Measurements from ENCODE around the gene HS6ST3.

The HS6ST3 gene

DNA sequence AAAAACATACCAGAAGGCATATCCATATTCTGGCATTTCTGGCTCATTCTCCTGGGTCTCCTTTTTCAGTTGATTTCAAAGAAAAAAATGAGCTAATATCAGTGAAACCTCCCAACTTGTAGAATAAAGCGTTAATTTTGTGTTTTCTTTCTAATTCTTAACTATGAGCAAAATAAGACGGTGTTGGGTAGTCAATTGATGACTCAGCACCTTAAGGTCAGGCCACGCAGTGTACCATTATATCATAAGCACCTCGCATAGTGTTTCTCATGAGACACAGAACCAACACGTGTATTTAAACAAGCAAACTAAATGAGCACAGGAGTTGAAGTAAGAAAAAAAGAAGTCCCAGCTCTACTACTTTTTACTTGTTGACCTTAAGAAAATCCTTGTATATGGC, 729.5 kb downstream of the HS6ST3 start:
- DNase-seq (ENCODE audit: low read depth in 2 of 2, low spot score in 1 of 2) = no peak

DNA sequence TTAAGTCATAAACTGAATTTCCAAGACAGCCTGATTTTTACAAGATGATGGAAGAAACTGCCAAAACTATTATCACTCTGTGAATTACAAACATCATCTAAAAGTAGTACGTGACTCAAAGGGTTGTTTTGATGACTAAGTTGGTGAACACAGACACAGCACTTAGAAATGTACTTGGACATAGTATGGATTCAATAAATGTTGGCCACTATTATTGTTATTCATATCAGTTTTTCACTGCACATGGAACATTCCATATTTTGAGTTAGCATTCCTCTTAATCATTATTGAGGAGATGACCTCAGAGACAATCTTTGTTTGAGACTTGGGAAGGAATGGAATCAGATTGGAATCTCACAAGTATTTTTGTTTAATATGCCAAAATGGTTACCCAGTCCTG, 731.5 kb downstream of the HS6ST3 start:
- DNase-seq (ENCODE audit: low read depth in 2 of 2, low spot score in 1 of 2) = no peak

DNA sequence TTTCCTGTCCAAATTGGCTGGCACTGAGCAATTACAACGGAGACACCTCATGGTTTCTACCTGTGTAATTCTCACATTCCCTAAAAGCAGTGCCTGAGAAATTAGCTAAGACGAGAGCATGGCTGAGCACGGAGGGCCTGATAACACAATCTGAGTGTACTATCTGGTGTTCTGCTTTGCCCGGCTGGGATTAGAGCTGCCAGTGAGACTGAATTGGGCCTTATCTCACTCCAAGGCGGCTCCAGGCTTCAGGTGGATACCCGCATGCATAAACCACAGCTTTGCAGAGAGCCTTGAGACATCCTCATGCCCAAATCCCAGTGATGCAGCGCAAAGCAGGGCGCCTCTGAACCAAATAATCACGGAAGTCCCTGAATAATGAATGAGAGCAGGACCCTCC, 732.1 kb downstream of the HS6ST3 start:
- DNase-seq (ENCODE audit: low read depth in 2 of 2, low spot score in 1 of 2) = no peak

DNA sequence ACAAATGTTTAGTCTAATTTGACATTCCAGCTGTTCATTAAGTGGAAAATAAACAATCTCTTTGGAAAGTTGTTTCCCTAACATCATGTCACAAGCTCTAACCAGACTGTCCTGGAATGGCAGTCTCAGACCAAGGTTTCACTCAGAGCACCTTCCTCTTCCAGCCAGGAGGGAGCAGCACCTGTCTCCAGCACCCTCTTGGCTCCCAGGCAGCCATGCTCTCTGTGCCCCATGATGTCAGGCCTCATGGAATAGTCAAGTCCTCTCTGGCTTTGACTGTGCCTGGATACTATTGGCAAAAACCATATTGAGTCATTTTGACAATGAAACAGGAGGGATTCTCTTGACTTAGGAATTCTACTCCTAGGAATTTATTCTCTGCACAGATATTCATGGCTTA, 733.0 kb downstream of the HS6ST3 start:
- no peak for DNase-seq (ENCODE audit: low read depth in 2 of 2, low spot score in 1 of 2)

- DNase-seq (ENCODE audit: low read depth in 2 of 2, low spot score in 1 of 2) = no peak
These were observed 734.2 kb downstream of the HS6ST3 start for GRCh38 chr13:96824140-96824539.

- no peak for DNase-seq (ENCODE audit: low read depth in 2 of 2, low spot score in 1 of 2)
These were observed 735.7 kb downstream of the HS6ST3 start for GRCh38 chr13:96825653-96826052.

GRCh38 chr13:96834626-96835025, 744.7 kb downstream of the HS6ST3 start:
- DNase-seq (ENCODE audit: low read depth in 2 of 2, low spot score in 1 of 2) = no peak

- no peak for DNase-seq (ENCODE audit: low read depth in 2 of 2, low spot score in 1 of 2)
These were observed 745.6 kb downstream of the HS6ST3 start for GRCh38 chr13:96835546-96835945.

DNA sequence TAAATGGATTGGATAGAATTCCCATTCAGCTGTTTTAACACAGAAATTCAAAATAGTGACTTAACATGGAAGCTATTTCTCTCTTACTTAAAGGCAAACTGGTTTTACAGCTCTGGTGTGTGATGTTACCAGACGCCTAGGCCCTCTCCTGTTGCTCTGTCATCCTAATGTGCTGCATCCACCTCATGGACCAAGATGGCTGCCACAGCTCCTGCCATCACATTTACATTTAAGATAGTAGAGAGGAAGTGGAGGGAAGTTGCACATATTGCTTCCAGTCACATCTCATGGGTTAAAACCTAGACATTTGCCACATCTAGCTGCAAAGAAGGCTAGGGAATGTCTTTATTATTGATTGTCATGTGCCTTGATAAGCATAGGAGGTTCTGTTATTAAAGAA, 746.8 kb downstream of the HS6ST3 start:
- no peak for DNase-seq (ENCODE audit: low read depth in 2 of 2, low spot score in 1 of 2)

DNA sequence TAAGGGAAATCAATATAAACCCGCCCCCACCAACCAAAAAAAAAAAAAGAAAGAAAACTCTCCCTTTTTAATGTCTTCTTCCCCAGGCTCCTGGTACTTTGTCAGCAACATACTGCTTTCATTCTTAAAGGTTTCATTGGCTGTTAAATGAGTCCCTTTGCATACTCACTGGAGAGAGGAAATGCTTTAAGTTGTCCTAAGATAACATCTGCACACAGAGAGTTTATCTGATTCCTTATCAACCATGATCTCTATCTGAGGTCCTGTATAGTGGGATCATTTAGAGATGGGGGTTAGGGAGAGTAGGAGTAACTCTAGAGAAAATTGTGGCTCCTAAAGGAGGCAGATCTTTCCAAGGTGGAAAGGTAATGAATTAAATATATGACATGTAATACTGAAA, 747.9 kb downstream of the HS6ST3 start:
- DNase-seq (ENCODE audit: low read depth in 2 of 2, low spot score in 1 of 2) = no peak

- no peak for DNase-seq (ENCODE audit: low read depth in 2 of 2, low spot score in 1 of 2)
These were observed 754.3 kb downstream of the HS6ST3 start for GRCh38 chr13:96844195-96844594.

GRCh38 chr13:96844616-96845015, 754.7 kb downstream of the HS6ST3 start:
- no peak for DNase-seq (ENCODE audit: low read depth in 2 of 2, low spot score in 1 of 2)

DNA sequence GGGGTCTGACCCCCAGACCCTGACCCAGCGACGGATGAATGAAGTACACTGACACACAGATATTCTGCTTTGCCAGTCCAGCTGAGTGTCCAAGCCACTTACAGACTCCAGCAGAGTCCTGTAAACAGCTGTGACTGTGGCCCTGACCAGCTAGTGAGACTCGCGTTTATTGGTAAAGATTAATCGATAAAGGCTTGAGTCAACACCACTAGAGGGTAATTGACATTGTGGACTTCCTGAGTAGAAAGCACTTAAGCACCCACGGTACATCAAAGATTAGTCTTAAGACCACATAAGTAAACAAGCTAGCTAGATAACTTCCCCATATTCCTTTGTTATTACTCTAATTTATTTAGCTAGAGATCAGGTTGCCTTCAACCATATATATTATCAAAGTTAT, 758.4 kb downstream of the HS6ST3 start:
- DNase-seq (ENCODE audit: low read depth in 2 of 2, low spot score in 1 of 2) = no peak

GRCh38 chr13:96849091-96849490, 759.2 kb downstream of the HS6ST3 start:
- no peak for DNase-seq (ENCODE audit: low read depth in 2 of 2, low spot score in 1 of 2)

DNA sequence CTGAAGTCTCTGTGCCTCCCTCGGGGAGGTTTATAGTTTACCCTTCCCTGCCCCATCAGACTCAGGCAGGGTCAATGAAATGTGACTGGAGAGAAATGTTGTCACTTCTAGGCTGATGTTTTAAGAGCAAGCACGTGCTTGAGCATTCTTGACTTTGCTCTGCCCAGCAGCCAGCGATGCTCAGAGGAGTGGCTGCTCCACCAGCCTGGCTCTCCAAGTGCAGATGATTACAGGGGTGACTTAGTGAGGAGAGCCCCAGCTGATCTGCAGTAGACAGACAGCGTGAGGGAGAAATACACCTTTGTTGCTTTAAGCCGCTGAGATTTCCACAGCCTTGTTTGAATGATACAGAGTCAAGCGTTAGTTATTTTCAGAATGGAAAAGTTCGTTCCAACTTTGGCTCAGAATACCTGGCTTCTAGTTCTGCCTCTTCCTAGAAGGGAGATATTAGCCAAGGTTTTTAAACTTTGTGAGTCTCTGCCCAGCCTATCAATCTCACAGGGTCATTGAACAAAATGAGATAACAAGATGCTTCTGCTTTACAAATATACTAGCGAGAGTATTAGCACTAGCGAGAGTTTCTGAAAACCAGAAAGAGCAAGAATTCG, 760.7 kb downstream of the HS6ST3 start:
- no peak for DNase-seq (ENCODE audit: low read depth in 2 of 2, low spot score in 1 of 2)

- DNase-seq (ENCODE audit: low read depth in 2 of 2, low spot score in 1 of 2) = no peak
These were observed 762.0 kb downstream of the HS6ST3 start for GRCh38 chr13:96851856-96852445.

GRCh38 chr13:96858133-96858826, 768.4 kb downstream of the HS6ST3 start:
- DNase-seq (ENCODE audit: low read depth in 2 of 2, low spot score in 1 of 2) = no peak

GRCh38 chr13:96860882-96861281, 771.0 kb downstream of the HS6ST3 start:
- no peak for DNase-seq (ENCODE audit: low read depth in 2 of 2, low spot score in 1 of 2)

DNA sequence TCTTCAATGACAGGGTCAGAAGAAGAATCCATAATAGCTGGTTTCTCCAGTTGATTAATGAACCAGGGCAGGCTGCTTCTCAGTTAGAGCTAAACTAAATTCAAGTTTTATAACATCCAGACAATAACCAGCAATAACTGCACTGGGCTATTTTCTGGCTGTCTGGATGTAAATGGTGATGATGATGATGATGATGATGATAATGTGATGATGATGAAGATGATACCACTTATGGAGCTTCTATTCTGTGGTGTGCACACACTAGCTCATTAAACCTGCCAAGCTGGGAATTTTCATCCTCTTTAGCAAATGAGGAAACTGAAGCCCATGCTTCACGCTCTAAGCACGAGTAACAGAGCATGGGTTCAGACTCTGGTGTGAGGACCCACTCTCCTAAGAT, 772.2 kb downstream of the HS6ST3 start:
- no peak for DNase-seq (ENCODE audit: low read depth in 2 of 2, low spot score in 1 of 2)

DNA sequence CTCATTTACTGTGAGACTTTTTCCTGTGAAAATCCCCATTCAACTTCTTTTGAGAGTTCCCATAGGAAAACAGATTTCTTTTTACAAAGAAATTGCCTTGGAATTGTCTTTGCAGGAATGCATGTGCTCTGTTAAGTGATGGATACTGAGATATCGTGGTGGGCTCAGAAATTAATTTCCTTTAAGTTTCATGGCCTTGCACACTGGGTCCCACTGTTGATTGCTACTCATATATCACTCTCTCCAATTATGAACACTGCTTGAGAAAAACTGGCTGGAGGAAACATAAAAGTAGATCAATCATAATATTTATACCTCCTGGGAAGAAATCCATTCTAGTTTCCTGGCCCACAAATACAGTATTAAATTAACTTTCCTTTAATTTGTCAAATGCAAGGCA, 773.1 kb downstream of the HS6ST3 start:
- DNase-seq (ENCODE audit: low read depth in 2 of 2, low spot score in 1 of 2) = no peak

DNA sequence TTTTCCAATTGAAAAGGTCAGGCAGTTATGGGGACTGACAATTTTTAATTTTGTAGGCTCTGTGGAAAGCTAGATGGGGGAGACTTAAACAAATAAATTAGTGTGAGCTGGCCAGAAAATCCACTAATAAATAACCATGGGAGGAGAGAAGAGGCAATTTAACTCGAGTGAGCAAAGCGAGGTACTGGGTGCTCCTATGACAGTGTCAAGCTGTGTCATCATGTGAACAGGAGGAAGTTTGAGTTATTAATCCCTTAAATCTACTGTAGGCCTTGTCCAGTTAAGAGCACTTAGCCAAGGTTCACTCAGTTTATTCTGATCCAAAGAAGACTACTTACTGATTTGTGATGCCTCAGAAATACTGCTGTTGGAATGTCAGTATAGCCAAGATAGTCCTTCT, 781.6 kb downstream of the HS6ST3 start:
- no peak for DNase-seq (ENCODE audit: low read depth in 2 of 2, low spot score in 1 of 2)

DNA sequence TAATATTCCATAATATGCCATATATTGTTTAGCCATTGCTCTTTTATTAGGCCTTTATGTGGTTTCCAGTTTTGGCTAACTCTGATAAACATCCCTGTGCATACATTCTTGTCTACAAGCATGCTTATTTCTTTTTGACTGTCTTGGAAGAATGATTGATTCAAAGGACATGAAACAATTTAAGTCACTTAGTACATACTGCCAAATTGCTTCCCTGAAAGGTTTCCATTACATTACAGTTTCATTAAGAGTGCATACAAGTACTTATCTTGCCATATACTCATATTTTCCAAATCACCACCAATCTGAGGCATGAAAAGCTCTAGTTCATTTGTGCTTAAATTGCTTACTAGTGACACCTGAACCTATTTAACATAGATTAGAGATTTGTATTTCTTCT, 790.5 kb downstream of the HS6ST3 start:
- DNase-seq (ENCODE audit: low read depth in 2 of 2, low spot score in 1 of 2) = no peak
